Neural progenitor cell (in vitro differentiated cells): ENCODE measurements around the gene RPL10. TPM values are rescaled to one million over a fixed set of nuclear protein-coding genes. Genes with fewer than 3 reads are reported as not detected.

ENCODE experiments used
- DNase-seq: peaks from one replicate; pipeline ENCODE4 v3.0.0-alpha.2; 2016; ENCODE audit warnings: low spot score
- H2AFZ ChIP-seq: fragments of 200-600 bp; sonication (generic); replicated peaks from 2 replicates; pipeline ENCODE4 v1.6.1; 2016; ENCODE audit warnings: antibody characterized with exemption
- H3F3A ChIP-seq: fragments of 200-600 bp; sonication (generic); 2 replicates; pipeline ENCODE4 v1.6.1; 2016; ENCODE audit warnings: antibody characterized with exemption, low read depth
- H3K27ac ChIP-seq: fragments of 200-600 bp; sonication (generic); 2 replicates; pipeline ENCODE4 v1.5.1; 2016; ENCODE audit warnings: mild to moderate bottlenecking
- H3K27me3 ChIP-seq: fragments of 200-600 bp; sonication (generic); 2 replicates; pipeline ENCODE4 v1.6.1; 2016; ENCODE audit warnings: mild to moderate bottlenecking, moderate library complexity
- H3K36me3 ChIP-seq: fragments of 200-600 bp; sonication (generic); 2 replicates; pipeline ENCODE4 v1.5.1; 2016
- H3K4me1 ChIP-seq: fragments of 200-600 bp; sonication (generic); 2 replicates; pipeline ENCODE4 v1.6.1; 2016; ENCODE audit warnings: mixed run types
- H3K4me2 ChIP-seq: fragments of 200-600 bp; sonication (generic); 2 replicates; pipeline ENCODE4 v1.6.1; 2016
- H3K4me3 ChIP-seq: fragments of 200-600 bp; sonication (generic); 2 replicates; pipeline ENCODE4 v1.5.1; 2016
- H3K79me2 ChIP-seq: fragments of 200-600 bp; sonication (generic); 2 replicates; pipeline ENCODE4 v1.6.1; 2016; ENCODE audit warnings: low read depth
- H3K9ac ChIP-seq: fragments of 200-600 bp; sonication (generic); 2 replicates; pipeline ENCODE4 v1.6.1; 2016
- H3K9me3 ChIP-seq: fragments of 200-600 bp; sonication (generic); 2 replicates; pipeline ENCODE4 v1.5.1; 2016; ENCODE audit warnings: low read depth
- H4K20me1 ChIP-seq: fragments of 200-600 bp; sonication (generic); 2 replicates; pipeline ENCODE4 v1.6.1; 2016; ENCODE audit warnings: low read depth
- H3K27ac Mint-ChIP-seq: 3 replicates; pipeline ENCODE4 v1.8.0; 2021; ENCODE audit warnings: mixed read lengths
- H3K27me3 Mint-ChIP-seq: 2 replicates; pipeline ENCODE4 v1.8.0; 2022; ENCODE audit warnings: low read depth, mild to moderate bottlenecking, inconsistent platforms, moderate library complexity, mixed read lengths; ENCODE audit not compliant: insufficient read depth
- H3K36me3 Mint-ChIP-seq: 3 replicates; pipeline ENCODE4 v1.8.0; 2021; ENCODE audit warnings: mixed read lengths
- H3K4me1 Mint-ChIP-seq: 3 replicates; pipeline ENCODE4 v1.8.0; 2021; ENCODE audit warnings: mixed read lengths
- H3K4me3 Mint-ChIP-seq: 3 replicates; pipeline ENCODE4 v1.8.0; 2021; ENCODE audit warnings: mild to moderate bottlenecking, moderate library complexity, mixed read lengths
- H3K9me3 Mint-ChIP-seq: 3 replicates; pipeline ENCODE4 v1.8.0; 2020; ENCODE audit warnings: mixed read lengths
- EZH2 ChIP-seq: fragments of 200-600 bp; sonication (generic); IDR thresholded peaks from 2 replicates; pipeline ENCODE4 v1.6.1; 2017; ENCODE audit warnings: antibody characterized with exemption, mild to moderate bottlenecking, moderate library complexity
- EZH2phosphoT487 ChIP-seq: fragments of 200-600 bp; sonication (generic); IDR thresholded peaks from 2 replicates; pipeline ENCODE4 v1.6.1; 2017; ENCODE audit warnings: antibody characterized with exemption
- total RNA-seq: library from RNA; depleted of rRNA; stranded (reverse); fragments of >200 nt; gene quantifications from 2 replicates; pipeline ENCODE4 v1.2.3, GENCODE V29; 2015; ENCODE audit warnings: low replicate concordance
- TF ChIP-seq, protein P1 (sequence below): fragments of 200-600 bp; sonication (generic); IDR thresholded peaks from 2 replicates; pipeline ENCODE4 v1.5.1; 2017; ENCODE audit warnings: antibody characterized with exemption, mild to moderate bottlenecking

The RPL10 gene
- total RNA-seq, 1 donor from 2014 or later, result 4,507 TPM

DNA sequence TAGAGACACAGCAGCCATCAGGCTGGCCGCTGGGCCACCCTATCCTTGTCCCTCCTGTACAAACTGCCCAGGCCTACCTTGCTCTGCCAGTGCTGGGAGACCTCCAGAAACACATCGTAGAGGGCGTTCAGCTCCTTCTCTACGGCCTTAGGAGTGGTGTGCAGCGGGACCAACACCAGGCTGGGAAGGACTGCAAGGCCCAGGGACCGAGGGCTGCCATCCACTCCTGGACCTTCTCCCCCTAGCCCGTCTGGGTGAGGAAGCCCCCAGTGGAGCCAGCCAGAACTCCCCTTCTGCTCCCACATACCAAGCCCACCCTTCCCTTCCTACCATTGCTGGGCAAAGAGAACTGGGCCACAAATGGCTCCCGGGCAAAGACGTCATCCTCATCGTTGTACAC lies 5.0 kb downstream of the RPL10 start:
- Histone ChIP-seq H3K9me3 (no peaks in the 10 kb centered on the region), H3K4me3 (no peak overlapping the region), H3K27ac (no peak overlapping the region), H3F3A (peaks cover 40% of the 10 kb centered on the region), H3K27me3 (no peaks in the 10 kb centered on the region), H2AFZ (no peak overlapping the region), H3K36me3 (no peaks in the 10 kb centered on the region), H3K4me1 (no peaks in the 10 kb centered on the region), H3K4me2 (no peak overlapping the region), H3K79me2 (peaks cover 19% of the 10 kb centered on the region), H4K20me1 (peaks cover 23% of the 10 kb centered on the region), H3K9ac (no peak overlapping the region)
- Mint-ChIP-seq H3K27ac (no peak overlapping the region), H3K4me1 (peaks cover 13% of the 10 kb centered on the region), H3K4me3 (no peak overlapping the region), H3K9me3 (peaks cover 25% of the 10 kb centered on the region), H3K27me3 (peaks cover 12% of the 10 kb centered on the region), H3K36me3 (peaks cover 15% of the 10 kb centered on the region)
- no peak for DNase-seq
- TF ChIP-seq EZH2phosphoT487 (no peak), EZH2 (no peak)
- TF ChIP-seq, protein P1, sequence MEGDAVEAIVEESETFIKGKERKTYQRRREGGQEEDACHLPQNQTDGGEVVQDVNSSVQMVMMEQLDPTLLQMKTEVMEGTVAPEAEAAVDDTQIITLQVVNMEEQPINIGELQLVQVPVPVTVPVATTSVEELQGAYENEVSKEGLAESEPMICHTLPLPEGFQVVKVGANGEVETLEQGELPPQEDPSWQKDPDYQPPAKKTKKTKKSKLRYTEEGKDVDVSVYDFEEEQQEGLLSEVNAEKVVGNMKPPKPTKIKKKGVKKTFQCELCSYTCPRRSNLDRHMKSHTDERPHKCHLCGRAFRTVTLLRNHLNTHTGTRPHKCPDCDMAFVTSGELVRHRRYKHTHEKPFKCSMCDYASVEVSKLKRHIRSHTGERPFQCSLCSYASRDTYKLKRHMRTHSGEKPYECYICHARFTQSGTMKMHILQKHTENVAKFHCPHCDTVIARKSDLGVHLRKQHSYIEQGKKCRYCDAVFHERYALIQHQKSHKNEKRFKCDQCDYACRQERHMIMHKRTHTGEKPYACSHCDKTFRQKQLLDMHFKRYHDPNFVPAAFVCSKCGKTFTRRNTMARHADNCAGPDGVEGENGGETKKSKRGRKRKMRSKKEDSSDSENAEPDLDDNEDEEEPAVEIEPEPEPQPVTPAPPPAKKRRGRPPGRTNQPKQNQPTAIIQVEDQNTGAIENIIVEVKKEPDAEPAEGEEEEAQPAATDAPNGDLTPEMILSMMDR, result no peak

DNA sequence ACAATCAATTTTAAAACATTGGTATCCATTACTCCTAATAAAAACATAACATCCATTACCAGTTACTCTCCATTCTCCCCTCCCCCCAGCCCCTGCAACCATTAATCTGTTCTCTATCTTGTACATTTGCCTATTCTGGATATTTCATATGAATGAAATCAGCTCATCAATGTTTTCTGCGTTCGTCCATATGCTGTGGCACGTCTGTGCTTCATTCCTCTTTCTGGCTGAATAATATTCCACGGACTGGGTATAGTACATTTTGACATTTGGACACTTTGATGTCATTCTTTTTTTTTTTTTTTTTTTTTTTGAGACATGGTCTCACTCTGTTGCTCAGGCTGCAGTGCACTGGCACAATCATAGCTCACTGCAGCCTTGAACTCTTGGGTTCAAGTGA lies 5.7 kb downstream of the RPL10 start:
- Mint-ChIP-seq H3K36me3 (peaks cover 11% of the 10 kb centered on the region), H3K9me3 (peaks cover 19% of the 10 kb centered on the region), H3K27ac (peak overlapping the region; percentile 24), H3K4me1 (peaks cover 15% of the 10 kb centered on the region), H3K4me3 (no peak overlapping the region), H3K27me3 (peaks cover 12% of the 10 kb centered on the region)
- H3K9ac ChIP-seq, result no peak overlapping the region
- H3F3A ChIP-seq, result peaks cover 35% of the 10 kb centered on the region
- H3K9me3 ChIP-seq, result no peaks in the 10 kb centered on the region
- H3K27ac ChIP-seq, result no peak overlapping the region
- H3K79me2 ChIP-seq, result peaks cover 13% of the 10 kb centered on the region
- DNase-seq, result no peak
- no peak overlapping the region for H3K4me2 ChIP-seq
- no peak overlapping the region for H2AFZ ChIP-seq
- no peaks in the 10 kb centered on the region for H3K36me3 ChIP-seq
- H3K4me1 ChIP-seq, result no peaks in the 10 kb centered on the region
- H4K20me1 ChIP-seq, result peaks cover 23% of the 10 kb centered on the region
- TF ChIP-seq, protein P1, result no peak
- TF ChIP-seq EZH2phosphoT487, result no peak
- TF ChIP-seq EZH2, result no peak
- no peak overlapping the region for H3K4me3 ChIP-seq
- no peaks in the 10 kb centered on the region for H3K27me3 ChIP-seq

DNA sequence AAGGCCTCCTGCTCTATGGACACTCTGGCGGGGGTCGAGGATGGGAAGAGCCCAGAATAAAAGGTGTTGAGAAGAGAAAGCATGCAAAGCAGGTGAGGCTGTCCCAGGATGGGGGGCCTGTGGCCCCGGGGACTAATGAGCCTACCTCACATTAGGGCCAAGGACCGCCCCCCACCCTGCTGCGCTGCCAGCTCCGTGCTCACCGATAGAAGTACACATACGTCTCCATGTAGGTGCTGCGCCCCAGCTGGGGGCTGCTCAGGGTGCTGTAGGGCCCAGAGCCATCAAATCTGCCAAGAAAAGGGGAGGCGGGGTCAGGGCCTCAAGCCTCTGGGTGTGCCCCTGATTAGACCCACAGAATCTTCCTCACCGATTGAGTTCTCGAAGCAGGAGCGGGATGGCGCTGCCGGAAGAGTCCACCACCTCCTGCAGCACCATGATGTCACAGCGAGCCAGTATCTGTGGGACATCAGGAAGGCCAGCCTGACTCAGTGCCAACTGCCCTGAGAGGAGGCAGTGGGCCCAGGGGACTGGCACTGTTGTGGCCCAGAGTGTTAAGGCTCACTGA lies 6.5 kb downstream of the RPL10 start:
- H3K79me2 ChIP-seq, result peaks cover 4% of the 10 kb centered on the region
- peaks cover 31% of the 10 kb centered on the region for H3F3A ChIP-seq
- no peak overlapping the region for H3K9ac ChIP-seq
- no peak overlapping the region for H3K27ac Mint-ChIP-seq
- TF ChIP-seq EZH2phosphoT487 (no peak), EZH2 (no peak)
- TF ChIP-seq, protein P1, result no peak
- peaks cover 15% of the 10 kb centered on the region for H3K9me3 Mint-ChIP-seq
- H3K36me3 ChIP-seq, result no peaks in the 10 kb centered on the region
- H4K20me1 ChIP-seq, result peaks cover 14% of the 10 kb centered on the region
- H3K9me3 ChIP-seq, result no peaks in the 10 kb centered on the region
- H3K4me2 ChIP-seq, result no peak overlapping the region
- DNase-seq, result no peak
- no peak overlapping the region for H3K4me3 Mint-ChIP-seq
- H2AFZ ChIP-seq, result no peak overlapping the region
- no peak overlapping the region for H3K4me3 ChIP-seq
- H3K27me3 Mint-ChIP-seq, result peaks cover 12% of the 10 kb centered on the region
- peaks cover 12% of the 10 kb centered on the region for H3K4me1 Mint-ChIP-seq
- peaks cover 3% of the 10 kb centered on the region for H3K36me3 Mint-ChIP-seq
- no peak overlapping the region for H3K27ac ChIP-seq
- H3K4me1 ChIP-seq, result no peaks in the 10 kb centered on the region
- no peaks in the 10 kb centered on the region for H3K27me3 ChIP-seq
